ENCODE results near the gene CD7.

DNA sequence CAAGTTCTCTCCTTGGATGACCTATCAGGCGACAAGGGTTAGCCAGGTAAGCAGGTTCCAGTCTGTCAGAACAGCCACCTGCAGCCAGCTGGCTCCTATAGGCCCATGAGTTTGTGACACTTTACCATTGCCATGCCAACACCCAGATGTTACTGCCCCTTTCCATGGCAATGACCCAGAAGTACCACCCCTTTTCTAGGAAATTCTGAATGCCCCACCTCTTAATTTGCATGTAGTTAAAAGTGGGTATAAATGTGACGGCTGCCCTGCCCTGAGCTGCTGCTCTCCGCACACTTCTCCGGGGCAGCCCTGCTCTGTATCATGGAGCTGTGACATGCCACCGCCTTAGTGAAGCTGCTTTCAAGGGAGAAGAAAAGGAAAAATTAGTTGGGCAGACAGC is 26.2 kb upstream of the CD7 start:
- TF ChIP-seq CTCF (IDR thresholded peaks at IDR 0.05), result no peak
- no peak for TF ChIP-seq POLR2A (IDR thresholded peaks at IDR 0.05)

Measured in esophagus squamous epithelium (tissue), 4 donors.